Tibial artery (tissue), 4 donors: Measurements from ENCODE around the gene DNAJC1.
"Not testable (repeated sequence)": the region's sequence is repeated elsewhere in the genome, so short reads cannot be mapped to it uniquely, and the experiment has no call there.

Experiments
- DNase-seq, 2 donors: peaks; one replicate each; pipeline ENCODE4 v3.0.0-alpha.2; 2019
- H3K27ac ChIP-seq, 2 donors: fragments of 200-600 bp; sonication (generic) in 1 of 2; 1 replicate in 1 of 2; 2 replicates in 1 of 2; pipeline ENCODE4 v1.5.1; 2018 to 2019; ENCODE audit warnings: mild to moderate bottlenecking in 1 of 2
- H3K27me3 ChIP-seq, 2 donors: fragments of 200-600 bp; sonication (generic) in 1 of 2; one replicate each; pipeline versions ENCODE4 v1.5.1 to v1.6.0; 2016 to 2019
- H3K36me3 ChIP-seq, 3 donors: fragments of 200-600 bp; sonication (generic) in 2 of 3; one replicate each; pipeline ENCODE4 v1.5.1; 2016 to 2019; ENCODE audit warnings: mild to moderate bottlenecking in 2 of 3
- H3K4me1 ChIP-seq, 4 donors: fragments of 200-600 bp; sonication (generic) in 2 of 4; 1 replicate in 3 of 4; 2 replicates in 1 of 4; pipeline ENCODE4 v1.5.1; 2016 to 2019
- H3K4me3 ChIP-seq, 2 donors: fragments of 200-600 bp; sonication (generic) in 1 of 2; 1 replicate in 1 of 2; 2 replicates in 1 of 2; pipeline ENCODE4 v1.5.1; 2018 to 2019; ENCODE audit warnings: mild to moderate bottlenecking in 2 of 2
- H3K9me3 ChIP-seq, 3 donors: fragments of 200-600 bp; sonication (generic) in 1 of 3; one replicate each; pipeline ENCODE4 v1.5.1; 2016 to 2019
- CTCF ChIP-seq, 2 experiments: fragments of 200-600 bp in 1 of 2; fragments of 450-650 bp in 1 of 2; IDR thresholded peaks; one replicate each; pipeline ENCODE4 v1.5.1; 2017 to 2019; ENCODE audit warnings: antibody characterized with exemption in 2 of 2, mild to moderate bottlenecking in 1 of 2, moderate library complexity in 1 of 2
- intact Hi-C: fragments of 100-400 bp; cut with DNase I; formaldehyde crosslinking; loops from one replicate; pipeline ENCODE4 v1.15.0; 2023; ENCODE audit warnings: low total_unique reads

Gene DNAJC1

GRCh38 chr10:22042557-22043326, 39.2 kb upstream of the DNAJC1 start:
- no peaks in the 10 kb centered on the region for H3K4me1 ChIP-seq

GRCh38 chr10:22034333-22034732, 30.8 kb upstream of the DNAJC1 start:
- DNase-seq: no peak
- Histone ChIP-seq H3K4me1 (no peaks in the 10 kb centered on the region), H3K36me3 (no peaks in the 10 kb centered on the region), H3K27me3 (peaks cover 0 to 3% of the 10 kb centered on the region in 2 donors), H3K9me3 (peaks cover 0 to 11% (median 7%) of the 10 kb centered on the region in 3 donors), H3K27ac (no peak overlapping the region), H3K4me3 (no peak overlapping the region)
- intact Hi-C loops: no loop called here
- no peak for TF ChIP-seq CTCF (IDR thresholded peaks at IDR 0.05)

More at GRCh38 chr10:22042557-22043326, 39.2 kb upstream of the DNAJC1 start:
- Histone ChIP-seq H3K27me3 (no peaks in the 10 kb centered on the region), H3K9me3 (no peaks in the 10 kb centered on the region), H3K36me3 (no peaks in the 10 kb centered on the region), H3K4me3 (no peak overlapping the region), H3K27ac (no peak overlapping the region)
- TF ChIP-seq CTCF (IDR thresholded peaks at IDR 0.05): no peak
- intact Hi-C loops: no loop called here
- no peak for DNase-seq

GRCh38 chr10:22032268-22032667, 28.7 kb upstream of the DNAJC1 start:
- H3K27ac ChIP-seq, intact Hi-C loops, DNase-seq, H3K4me3 ChIP-seq, H3K36me3 ChIP-seq, H3K27me3 ChIP-seq, H3K4me1 ChIP-seq: not testable (repeated sequence)
- H3K9me3 ChIP-seq: peaks cover 0 to 11% (median 7%) of the 10 kb centered on the region in 3 donors

GRCh38 chr10:22030421-22030820, 26.9 kb upstream of the DNAJC1 start:
- H3K27me3 ChIP-seq: peaks cover 0 to 3% of the 10 kb centered on the region in 2 donors
- DNase-seq: no peak
- no peaks in the 10 kb centered on the region for H3K4me1 ChIP-seq
- no peaks in the 10 kb centered on the region for H3K36me3 ChIP-seq
- intact Hi-C loops: no loop called here
- TF ChIP-seq CTCF (IDR thresholded peaks at IDR 0.05): no peak
- H3K27ac ChIP-seq: no peak overlapping the region
- no peak overlapping the region for H3K4me3 ChIP-seq
- peaks cover 0 to 7% (median 4%) of the 10 kb centered on the region in 3 donors for H3K9me3 ChIP-seq

GRCh38 chr10:22029445-22030236, 26.1 kb upstream of the DNAJC1 start:
- intact Hi-C loops: no loop called here

More at GRCh38 chr10:22029445-22030236, 26.1 kb upstream of the DNAJC1 start:
- H3K36me3 ChIP-seq: no peaks in the 10 kb centered on the region
- DNase-seq: no peak
- TF ChIP-seq CTCF (IDR thresholded peaks at IDR 0.05): no peak
- H3K4me3 ChIP-seq: no peak overlapping the region
- H3K4me1 ChIP-seq: no peaks in the 10 kb centered on the region
- H3K9me3 ChIP-seq: peaks cover 0 to 7% (median 0%) of the 10 kb centered on the region in 3 donors
- no peak overlapping the region for H3K27ac ChIP-seq
- peaks cover 0 to 3% of the 10 kb centered on the region in 2 donors for H3K27me3 ChIP-seq
